ENCODE data around the gene FLOT2.

FLOT2 gene

GRCh38 chr17:28928061-28928460, 30.5 kb upstream of the FLOT2 start:
- no peak overlapping the region for H3K4me3 Mint-ChIP-seq
- peaks cover 71% of the 10 kb centered on the region for H3K36me3 Mint-ChIP-seq (ENCODE audit: low read depth)
- H3K27ac Mint-ChIP-seq = peak overlapping the region; percentile 52
- no peaks in the 10 kb centered on the region for H3K27me3 Mint-ChIP-seq
- ATAC-seq = peak; percentile 69
- H3K9me3 Mint-ChIP-seq = peaks cover 10% of the 10 kb centered on the region
- DNase-seq = peak; percentile 18
- peaks cover 67% of the 10 kb centered on the region for H3K4me1 Mint-ChIP-seq

- DNase-seq (no peak), ATAC-seq (no peak)
- no peaks in the 10 kb centered on the region for H3K27me3 Mint-ChIP-seq
- peaks cover 10% of the 10 kb centered on the region for H3K9me3 Mint-ChIP-seq
- H3K36me3 Mint-ChIP-seq (ENCODE audit: low read depth) = peaks cover 76% of the 10 kb centered on the region
- H3K4me3 Mint-ChIP-seq = no peak overlapping the region
- peaks cover 66% of the 10 kb centered on the region for H3K4me1 Mint-ChIP-seq
- peak overlapping the region; percentile 88 for H3K27ac Mint-ChIP-seq
Measured at GRCh38 chr17:28926786-28927185, 29.3 kb upstream of the FLOT2 start.

GRCh38 chr17:28926366-28926765, 28.8 kb upstream of the FLOT2 start:
- no peak for DNase-seq
- H3K4me3 Mint-ChIP-seq = peak overlapping the region; percentile 43

GRCh38 chr17:28925912-28926365, 28.4 kb upstream of the FLOT2 start:
- H3K36me3 Mint-ChIP-seq (ENCODE audit: low read depth) = peaks cover 79% of the 10 kb centered on the region
- peak; percentile 88 for ATAC-seq
- H3K4me1 Mint-ChIP-seq = peaks cover 63% of the 10 kb centered on the region
- peak; percentile 14 for DNase-seq
- H3K27me3 Mint-ChIP-seq = no peaks in the 10 kb centered on the region
- peaks cover 10% of the 10 kb centered on the region for H3K9me3 Mint-ChIP-seq
- H3K4me3 Mint-ChIP-seq = peak overlapping the region; percentile 43
- H3K27ac Mint-ChIP-seq = peak overlapping the region; percentile 88

More at GRCh38 chr17:28926366-28926765, 28.8 kb upstream of the FLOT2 start:
- no peak for ATAC-seq
- H3K27ac Mint-ChIP-seq = peak overlapping the region; percentile 88
- H3K4me1 Mint-ChIP-seq = peaks cover 63% of the 10 kb centered on the region
- peaks cover 78% of the 10 kb centered on the region for H3K36me3 Mint-ChIP-seq (ENCODE audit: low read depth)
- no peaks in the 10 kb centered on the region for H3K27me3 Mint-ChIP-seq
- peaks cover 10% of the 10 kb centered on the region for H3K9me3 Mint-ChIP-seq

GRCh38 chr17:28920201-28920600, 22.7 kb upstream of the FLOT2 start:
- no peaks in the 10 kb centered on the region for H3K27me3 Mint-ChIP-seq
- H3K4me3 Mint-ChIP-seq = no peak overlapping the region
- ATAC-seq = no peak
- H3K36me3 Mint-ChIP-seq (ENCODE audit: low read depth) = peaks cover 68% of the 10 kb centered on the region
- no peak overlapping the region for H3K27ac Mint-ChIP-seq
- peaks cover 22% of the 10 kb centered on the region for H3K4me1 Mint-ChIP-seq
- no peaks in the 10 kb centered on the region for H3K9me3 Mint-ChIP-seq
- DNase-seq = no peak

GRCh38 chr17:28918295-28918694, 20.8 kb upstream of the FLOT2 start:
- ATAC-seq (no peak), DNase-seq (no peak)
- H3K4me3 Mint-ChIP-seq = no peak overlapping the region
- H3K36me3 Mint-ChIP-seq (ENCODE audit: low read depth) = peaks cover 68% of the 10 kb centered on the region
- no peaks in the 10 kb centered on the region for H3K9me3 Mint-ChIP-seq
- peaks cover 13% of the 10 kb centered on the region for H3K4me1 Mint-ChIP-seq
- H3K27me3 Mint-ChIP-seq = no peaks in the 10 kb centered on the region
- peak overlapping the region; percentile 48 for H3K27ac Mint-ChIP-seq

- H3K27ac Mint-ChIP-seq = no peak overlapping the region
- DNase-seq (no peak), ATAC-seq (no peak)
- no peak overlapping the region for H3K4me3 Mint-ChIP-seq
- no peaks in the 10 kb centered on the region for H3K9me3 Mint-ChIP-seq
- H3K36me3 Mint-ChIP-seq (ENCODE audit: low read depth) = peaks cover 68% of the 10 kb centered on the region
- H3K4me1 Mint-ChIP-seq = peaks cover 10% of the 10 kb centered on the region
- no peaks in the 10 kb centered on the region for H3K27me3 Mint-ChIP-seq
Measured at GRCh38 chr17:28917465-28917864, 19.9 kb upstream of the FLOT2 start.

GRCh38 chr17:28917029-28917428, 19.5 kb upstream of the FLOT2 start:
- Mint-ChIP-seq H3K27ac (no peak overlapping the region), H3K9me3 (no peaks in the 10 kb centered on the region), H3K36me3 (ENCODE audit: low read depth) (peaks cover 70% of the 10 kb centered on the region), H3K4me3 (no peak overlapping the region), H3K27me3 (no peaks in the 10 kb centered on the region), H3K4me1 (peaks cover 10% of the 10 kb centered on the region)
- no peak for ATAC-seq
- no peak for DNase-seq

GRCh38 chr17:28916302-28916934, 18.9 kb upstream of the FLOT2 start:
- no peak for DNase-seq
- Mint-ChIP-seq H3K27ac (no peak overlapping the region), H3K4me1 (peaks cover 10% of the 10 kb centered on the region), H3K27me3 (no peaks in the 10 kb centered on the region), H3K4me3 (no peak overlapping the region), H3K9me3 (no peaks in the 10 kb centered on the region), H3K36me3 (ENCODE audit: low read depth) (peaks cover 66% of the 10 kb centered on the region)
- ATAC-seq = peak; percentile 50

- ATAC-seq (no peak), DNase-seq (no peak)
- no peaks in the 10 kb centered on the region for H3K27me3 Mint-ChIP-seq
- peak overlapping the region; percentile 57 for H3K27ac Mint-ChIP-seq
- no peak overlapping the region for H3K4me3 Mint-ChIP-seq
- no peaks in the 10 kb centered on the region for H3K9me3 Mint-ChIP-seq
- H3K36me3 Mint-ChIP-seq (ENCODE audit: low read depth) = peaks cover 66% of the 10 kb centered on the region
- peaks cover 10% of the 10 kb centered on the region for H3K4me1 Mint-ChIP-seq
Measured at GRCh38 chr17:28912938-28913333, 15.4 kb upstream of the FLOT2 start.

GRCh38 chr17:28912281-28912937, 14.9 kb upstream of the FLOT2 start:
- no peak for ATAC-seq
- Mint-ChIP-seq H3K9me3 (no peaks in the 10 kb centered on the region), H3K4me1 (peaks cover 10% of the 10 kb centered on the region), H3K36me3 (ENCODE audit: low read depth) (peaks cover 65% of the 10 kb centered on the region), H3K27me3 (no peaks in the 10 kb centered on the region), H3K4me3 (no peak overlapping the region), H3K27ac (peak overlapping the region; percentile 57)
- DNase-seq = no peak

GRCh38 chr17:28911411-28912045, 14.0 kb upstream of the FLOT2 start:
- ATAC-seq (no peak), DNase-seq (no peak)

GRCh38 chr17:28910534-28910933, 13.0 kb upstream of the FLOT2 start:
- Mint-ChIP-seq H3K4me3 (no peak overlapping the region), H3K4me1 (peaks cover 10% of the 10 kb centered on the region), H3K9me3 (no peaks in the 10 kb centered on the region), H3K27me3 (no peaks in the 10 kb centered on the region), H3K36me3 (ENCODE audit: low read depth) (peaks cover 49% of the 10 kb centered on the region), H3K27ac (no peak overlapping the region)
- ATAC-seq (no peak), DNase-seq (no peak)

More at GRCh38 chr17:28911411-28912045, 14.0 kb upstream of the FLOT2 start:
- no peak overlapping the region for H3K4me3 Mint-ChIP-seq
- H3K27me3 Mint-ChIP-seq = no peaks in the 10 kb centered on the region
- peaks cover 57% of the 10 kb centered on the region for H3K36me3 Mint-ChIP-seq (ENCODE audit: low read depth)
- H3K9me3 Mint-ChIP-seq = no peaks in the 10 kb centered on the region
- H3K4me1 Mint-ChIP-seq = peaks cover 10% of the 10 kb centered on the region
- no peak overlapping the region for H3K27ac Mint-ChIP-seq

- ATAC-seq (no peak), DNase-seq (no peak)
- Mint-ChIP-seq H3K27me3 (no peaks in the 10 kb centered on the region), H3K9me3 (no peaks in the 10 kb centered on the region), H3K4me1 (no peaks in the 10 kb centered on the region), H3K27ac (no peak overlapping the region), H3K4me3 (no peak overlapping the region), H3K36me3 (ENCODE audit: low read depth) (peaks cover 34% of the 10 kb centered on the region)
Measured at GRCh38 chr17:28908640-28909167, 11.2 kb upstream of the FLOT2 start.
